Endometrium (tissue), 2 donors: Measurements from ENCODE around the gene FAM3B.
"Not testable (repeated sequence)": the region's sequence is repeated elsewhere in the genome, so short reads cannot be mapped to it uniquely, and the experiment has no call there.

ENCODE experiments used
- FAIRE-seq: peaks from 2 replicates; lab custom pipeline; 2012; peaks lifted over from hg19 to GRCh38; lab: Jason Lieb, UNC
- donor health status: control.
- donor health status: control.

FAM3B gene

GRCh38 chr21:41350436-41351155 is 34.0 kb downstream of the FAM3B start:
- FAIRE-seq: no peak

DNA sequence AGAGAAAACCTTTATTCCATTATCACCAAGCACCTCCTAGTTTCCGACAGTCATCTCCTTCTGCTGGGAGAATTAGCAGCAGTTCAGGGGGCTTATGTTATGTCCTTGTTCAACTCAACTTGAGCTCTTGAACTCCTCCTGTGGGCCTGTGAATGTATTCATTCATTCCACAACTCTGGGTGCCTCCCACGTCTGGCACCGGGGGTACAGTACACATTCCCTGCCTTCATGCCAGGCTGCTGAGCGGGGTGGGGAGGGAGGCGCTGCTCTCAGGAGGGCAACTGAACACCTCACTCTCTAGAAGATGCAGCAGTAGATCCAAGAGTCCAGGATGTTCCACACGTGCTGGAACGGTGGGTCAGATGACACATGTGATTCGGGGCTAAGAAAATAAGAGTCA is 40.9 kb downstream of the FAM3B start:
- no peak for FAIRE-seq

- no peak for FAIRE-seq
These were observed 41.9 kb downstream of the FAM3B start for GRCh38 chr21:41358193-41359166.

- FAIRE-seq: no peak
These were observed 42.7 kb downstream of the FAM3B start for GRCh38 chr21:41359286-41359685.

DNA sequence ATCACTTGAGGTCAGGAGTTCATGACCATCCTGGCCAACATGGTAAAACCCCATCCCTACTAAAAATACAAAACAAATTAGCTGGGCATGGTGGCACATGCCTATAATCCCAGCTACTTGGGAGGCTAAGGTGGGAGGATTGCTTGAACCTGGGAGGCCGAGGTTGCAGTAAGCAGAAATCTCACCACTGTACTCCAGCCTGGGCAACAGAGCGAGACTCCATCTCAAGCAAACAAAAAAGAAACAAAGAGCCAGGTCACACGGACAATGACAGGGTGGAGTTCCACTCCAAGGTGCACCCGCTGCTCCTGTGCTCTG is 43.1 kb downstream of the FAM3B start:
- not testable (repeated sequence) for FAIRE-seq

- FAIRE-seq: no peak
These were observed 43.6 kb downstream of the FAM3B start for GRCh38 chr21:41360072-41360821.

GRCh38 chr21:41361053-41361785 is 44.6 kb downstream of the FAM3B start:
- no peak for FAIRE-seq

- no peak for FAIRE-seq
These were observed 45.4 kb downstream of the FAM3B start, which contains the start of gene MX2 for GRCh38 chr21:41361786-41362604. Gene MX2 (plus strand): TSS chr21:41362027. CDS start chr21:41376907, 14,880 bp downstream.

DNA sequence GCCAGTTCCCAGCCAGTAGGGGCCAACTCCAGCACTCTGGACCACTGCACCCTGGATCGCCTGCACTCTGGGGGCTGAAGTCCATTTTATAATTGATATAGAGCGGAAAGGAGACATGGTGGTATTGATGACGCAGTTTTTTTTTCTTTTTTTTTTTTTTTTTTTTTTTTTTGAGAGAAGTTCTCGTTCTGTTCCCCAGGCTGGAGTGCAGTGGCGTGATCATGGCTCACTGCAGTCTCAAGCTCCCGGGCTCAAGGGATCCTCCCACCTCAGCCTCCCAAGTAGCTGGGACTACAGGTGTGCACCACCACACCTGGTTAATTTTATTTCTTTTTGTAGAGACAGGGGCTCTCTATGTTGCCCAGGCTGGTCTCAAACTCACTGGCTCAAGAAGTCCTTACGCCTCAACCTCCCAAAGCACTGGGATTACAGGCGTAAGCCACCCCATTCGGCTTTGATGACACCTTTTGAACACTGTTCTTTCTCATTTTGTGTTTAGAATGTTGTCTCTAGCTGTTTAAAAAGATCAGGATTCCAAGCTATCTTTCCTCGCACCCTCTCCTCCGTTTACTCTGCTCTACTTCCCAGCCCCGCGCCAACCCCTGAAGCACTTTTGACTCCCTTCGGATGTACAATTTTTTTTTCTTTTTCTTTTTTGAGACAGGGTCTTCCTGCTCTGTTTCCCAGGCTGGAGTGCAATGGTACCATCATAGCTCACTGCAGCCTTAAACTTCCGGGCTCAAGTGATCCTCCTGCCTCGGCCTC is 46.2 kb downstream of the FAM3B start:
- no peak for FAIRE-seq

GRCh38 chr21:41363370-41364270 is 47.0 kb downstream of the FAM3B start:
- no peak for FAIRE-seq

DNA sequence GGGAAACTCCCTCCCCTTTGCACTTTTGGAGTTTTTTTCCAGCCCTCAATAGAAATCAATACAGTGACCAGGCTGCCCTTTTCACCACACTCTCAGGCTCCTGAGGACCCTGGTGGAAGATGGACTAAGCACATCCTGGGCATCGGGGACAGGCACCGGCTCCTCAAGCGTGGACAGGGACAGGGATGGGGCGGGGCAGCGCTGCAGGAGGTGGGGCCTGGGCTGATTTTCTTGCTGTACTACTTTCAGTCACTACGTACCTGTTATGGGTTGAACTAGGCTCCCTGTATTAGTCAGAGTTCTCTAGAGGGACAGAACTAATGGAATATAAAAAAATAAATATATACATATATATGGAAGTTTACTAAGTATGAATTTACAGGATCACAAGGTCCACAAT is 47.7 kb downstream of the FAM3B start:
- no peak for FAIRE-seq

DNA sequence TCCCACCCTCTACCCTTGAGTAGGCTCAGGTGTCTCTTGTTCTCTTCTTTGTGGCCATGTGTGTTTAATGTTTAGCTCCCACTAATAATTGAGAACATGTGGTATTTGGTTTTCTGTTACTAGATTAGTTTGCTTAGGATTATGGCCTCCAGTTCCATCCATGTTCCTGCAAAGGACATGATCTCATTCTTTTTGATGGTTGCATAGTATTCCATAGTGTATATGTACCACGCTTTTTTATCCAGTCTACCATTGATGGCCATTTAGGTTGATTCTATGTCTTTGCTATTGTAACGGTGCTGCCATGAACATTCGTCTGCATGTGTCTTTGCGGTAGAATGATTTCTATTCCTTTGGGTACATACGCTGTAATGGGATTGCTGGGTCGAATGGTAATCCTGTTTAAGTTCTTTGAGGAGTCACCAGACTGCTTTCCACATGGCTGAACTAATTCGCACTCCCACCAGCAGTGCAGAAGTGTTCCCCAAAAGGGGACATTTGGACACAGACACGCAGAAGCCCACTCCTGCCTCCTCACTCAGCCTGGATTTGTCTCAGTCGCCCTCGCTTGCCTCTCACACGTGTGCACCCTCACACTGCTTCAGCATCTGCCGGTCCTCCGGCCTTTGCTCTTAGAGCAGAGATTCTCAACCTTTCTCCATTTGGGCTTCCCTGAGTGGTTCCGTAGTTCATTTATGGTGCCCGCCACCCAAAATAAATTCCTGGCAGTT is 48.9 kb downstream of the FAM3B start:
- FAIRE-seq: no peak

DNA sequence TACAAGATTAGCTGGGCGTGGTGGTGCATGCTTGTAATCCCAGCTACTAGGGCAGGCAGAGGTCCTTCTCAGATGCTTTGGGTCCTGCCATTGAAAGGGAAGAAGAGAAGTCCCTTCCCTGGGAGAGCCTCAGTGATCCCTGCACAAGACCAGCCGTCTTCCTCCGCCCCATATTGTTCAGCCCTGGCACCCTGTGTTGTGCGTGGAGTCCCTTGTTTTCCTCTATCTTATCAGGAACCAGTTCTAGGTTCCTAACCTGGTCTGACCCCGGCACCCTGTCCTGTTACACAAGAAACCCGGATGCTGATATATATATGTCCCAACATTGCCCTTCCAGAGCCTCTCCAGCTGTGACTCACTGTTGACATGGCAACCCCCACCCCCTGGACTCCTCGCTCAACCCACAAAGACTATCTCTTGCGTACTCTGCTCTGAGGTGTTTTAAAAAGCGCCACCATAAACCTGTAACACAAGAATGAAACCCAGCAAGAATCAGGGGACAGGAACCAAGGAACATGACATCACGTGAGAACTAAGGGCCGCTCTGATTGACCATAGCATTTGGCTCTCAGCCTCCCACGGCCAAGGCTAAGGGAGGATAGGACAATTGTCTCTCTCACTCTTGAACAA is 50.0 kb downstream of the FAM3B start:
- no peak for FAIRE-seq

DNA sequence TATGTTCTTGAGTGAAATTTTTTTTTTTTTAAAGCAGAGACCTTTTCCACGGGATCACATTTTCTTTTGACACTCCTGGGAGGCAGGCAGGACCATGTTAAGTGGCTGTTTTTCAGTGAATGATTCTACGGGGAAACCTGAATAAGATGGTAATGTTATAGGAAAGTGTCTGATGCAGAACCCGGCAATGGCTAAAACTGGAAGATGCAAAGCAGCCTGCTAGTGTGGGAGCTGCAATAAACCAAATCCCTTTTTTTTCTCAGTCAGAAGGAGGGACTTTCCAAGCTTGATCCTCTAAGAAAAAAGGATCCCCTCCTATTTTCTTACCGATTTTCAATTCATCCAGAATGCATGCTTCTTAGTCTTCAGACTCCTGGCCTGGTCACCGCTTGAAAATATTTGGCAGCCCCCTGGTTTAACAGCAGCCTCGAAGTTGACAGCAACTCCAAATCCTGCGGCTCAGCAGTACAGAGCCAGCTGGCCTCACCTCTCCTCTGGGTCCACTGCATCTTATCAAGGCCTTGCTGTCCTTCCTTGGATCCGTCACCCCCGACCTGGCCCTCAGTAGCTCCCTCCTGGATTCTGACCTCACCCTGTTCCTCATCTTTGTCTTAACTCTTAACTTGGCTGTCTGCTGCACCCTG is 50.8 kb downstream of the FAM3B start:
- FAIRE-seq: no peak

DNA sequence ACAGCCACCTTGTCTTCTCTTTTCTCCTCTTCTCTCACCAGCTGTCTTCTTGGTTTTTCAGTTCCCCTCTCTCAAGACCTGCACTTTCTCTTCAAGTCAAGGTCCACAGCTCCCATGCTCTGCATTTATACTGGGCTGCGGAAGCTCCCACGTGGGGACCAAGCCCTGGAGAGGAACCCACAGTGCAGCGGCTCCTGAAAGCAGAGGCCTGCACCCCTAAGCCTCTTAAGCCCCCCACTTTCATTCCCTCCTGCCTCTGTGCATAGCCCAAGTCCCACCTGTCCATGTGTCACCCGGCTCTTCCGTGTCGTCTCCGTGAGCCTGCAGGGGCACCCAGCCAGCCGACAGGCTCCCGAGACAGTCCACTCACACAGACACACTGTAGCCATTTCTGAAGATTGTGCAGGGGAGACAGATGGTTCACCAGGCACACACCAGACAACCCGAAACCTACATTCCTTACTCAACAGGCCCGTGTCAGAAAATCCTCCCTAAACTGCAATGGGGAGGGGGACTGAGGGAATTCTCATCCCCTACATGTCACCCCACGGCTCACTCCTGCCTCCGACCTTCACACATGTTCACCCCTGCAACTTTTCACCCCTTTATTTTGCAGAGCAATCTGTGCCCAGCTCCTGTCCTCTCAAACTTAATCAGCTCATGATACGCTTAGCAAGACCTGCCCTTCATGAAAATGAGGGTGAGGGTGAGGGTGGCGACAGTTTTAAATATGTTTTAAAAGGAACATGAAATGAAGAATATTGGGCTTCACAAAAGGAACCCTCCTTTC is 51.5 kb downstream of the FAM3B start:
- no peak for FAIRE-seq

- FAIRE-seq: no peak
These were observed 52.1 kb downstream of the FAM3B start for GRCh38 chr21:41368735-41369104.
